ENCODE results near the gene NTPCR. TPM values are rescaled to one million over a fixed set of nuclear protein-coding genes. Genes with fewer than 3 reads are reported as not detected.

Gene NTPCR
- total RNA-seq, 1 donor from 2014 or later = 12.6 TPM

DNA sequence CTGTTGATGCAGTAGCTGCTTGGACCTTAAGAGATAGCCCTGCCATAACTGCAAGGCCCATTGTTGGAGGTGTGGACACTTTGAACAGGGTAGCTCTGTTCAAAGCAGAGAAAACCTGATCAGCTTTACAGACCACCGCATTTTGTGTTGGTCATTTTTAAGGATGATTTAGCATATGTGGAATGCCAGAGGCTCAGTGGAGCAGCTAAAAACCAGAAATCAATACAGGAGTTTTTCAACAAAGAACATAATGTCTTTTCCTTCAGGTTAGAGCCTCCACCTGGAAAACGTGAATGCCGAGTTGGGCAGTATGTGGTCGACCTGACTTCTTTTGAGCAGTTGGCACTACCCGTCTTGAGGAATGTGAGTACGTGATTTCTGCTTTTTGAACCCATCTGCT is 5.7 kb downstream of the NTPCR start:
- no peak for FAIRE-seq

DNA sequence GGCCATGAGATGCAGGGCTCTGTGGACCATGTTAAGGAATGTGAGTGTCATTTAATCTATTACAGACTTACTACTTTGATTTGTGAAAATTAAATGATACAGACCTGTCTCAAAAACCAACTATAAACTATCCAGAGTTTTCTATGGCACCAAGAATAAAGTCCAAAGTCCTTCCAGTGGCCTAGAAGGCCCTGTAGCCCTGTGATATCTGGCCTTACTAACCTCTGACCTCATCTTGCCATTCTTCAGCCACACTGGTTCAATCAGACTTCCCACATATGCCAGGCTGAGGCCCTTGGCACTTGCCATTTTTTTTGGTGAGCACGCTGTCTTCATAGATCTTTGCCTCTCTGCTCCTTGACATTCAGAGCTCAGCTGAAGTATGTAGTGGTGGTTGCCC is 7.7 kb downstream of the NTPCR start:
- DNase-seq (ENCODE audit: low spot score in 2 of 2) (no peak), FAIRE-seq (no peak)

More for the DNA sequence above, 5.7 kb downstream of the NTPCR start:
- DNase-seq (ENCODE audit: low spot score in 2 of 2) = no peak

GRCh38 chr1:232962761-232963745 is 12.6 kb downstream of the NTPCR start:
- no peak for FAIRE-seq
- no peak for DNase-seq (ENCODE audit: low spot score in 2 of 2)

DNA sequence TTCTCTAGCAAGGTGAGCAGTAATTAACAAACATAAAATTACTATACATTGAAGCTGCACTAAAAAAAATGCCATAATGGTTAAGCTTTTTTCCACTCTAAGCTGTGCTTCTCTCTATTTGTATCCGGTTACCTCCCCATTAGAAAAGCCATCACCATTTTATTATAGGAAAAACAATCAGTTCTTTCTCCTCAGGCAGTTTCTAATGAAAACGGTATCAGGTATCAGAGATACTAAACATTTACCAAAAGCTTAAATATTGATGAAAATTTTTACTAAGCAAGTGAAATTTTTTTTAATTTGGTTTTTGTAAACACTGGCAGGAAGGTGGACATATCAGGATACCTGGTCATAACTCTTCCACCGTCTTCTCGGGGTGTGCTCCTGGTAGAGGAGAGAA is 14.2 kb downstream of the NTPCR start:
- no peak for DNase-seq (ENCODE audit: low spot score in 2 of 2)

DNA sequence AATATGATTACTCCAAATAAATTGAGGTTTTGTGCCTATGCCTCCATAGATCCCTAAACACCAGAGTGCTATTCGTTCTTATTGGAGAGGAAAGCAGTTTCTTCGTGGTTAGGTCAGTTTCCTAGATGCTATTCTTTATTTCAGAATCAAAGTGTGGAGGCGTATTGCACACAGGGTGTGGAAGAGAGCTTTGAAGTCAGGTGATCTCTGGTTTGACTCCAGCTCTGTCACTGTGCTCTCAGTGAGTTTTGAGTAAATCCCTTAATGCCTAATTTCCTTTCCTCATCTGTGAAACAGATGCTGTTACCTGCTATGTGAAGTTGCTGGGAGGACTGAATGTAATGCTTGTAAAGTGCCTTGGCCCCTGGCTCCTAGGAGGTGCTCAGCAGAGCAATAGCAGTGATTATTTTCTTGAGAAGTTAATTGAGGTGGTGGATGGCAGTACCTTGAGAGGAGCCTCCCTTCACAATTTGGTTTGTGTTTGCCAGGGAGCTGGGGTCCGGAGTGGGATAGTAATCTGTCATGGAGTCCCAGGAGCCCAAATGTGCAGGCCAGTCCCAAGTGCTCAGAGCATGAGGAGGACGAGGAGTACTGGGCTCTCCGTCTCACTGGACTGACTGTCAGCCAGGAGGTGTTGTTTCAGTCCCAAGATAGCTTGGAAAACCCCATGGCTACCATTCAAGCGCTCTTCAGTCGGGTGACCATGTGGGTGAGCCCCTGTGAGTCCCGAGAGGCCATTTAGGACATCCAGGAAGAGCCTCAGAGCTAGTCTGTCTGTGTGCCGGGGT is 14.9 kb downstream of the NTPCR start:
- FAIRE-seq (no peak), DNase-seq (ENCODE audit: low spot score in 2 of 2) (no peak)

More for the DNA sequence above, 14.2 kb downstream of the NTPCR start:
- FAIRE-seq = no peak

DNA sequence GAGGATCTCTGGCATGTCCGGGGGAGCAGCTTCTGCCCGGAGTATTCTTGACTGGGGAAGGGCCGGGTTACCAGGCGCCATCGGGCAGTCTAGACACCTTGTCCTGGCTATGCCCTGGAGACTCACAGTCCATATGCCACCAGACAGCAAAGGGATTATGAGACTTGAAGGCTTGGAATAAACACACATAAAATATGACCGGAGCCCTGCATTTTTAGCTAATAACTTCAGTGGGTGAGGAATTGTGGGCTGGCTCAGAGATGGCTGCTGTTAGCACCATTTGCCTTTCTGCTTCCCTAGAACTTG is 15.5 kb downstream of the NTPCR start:
- FAIRE-seq = no peak
- DNase-seq (ENCODE audit: low spot score in 2 of 2) = no peak

DNA sequence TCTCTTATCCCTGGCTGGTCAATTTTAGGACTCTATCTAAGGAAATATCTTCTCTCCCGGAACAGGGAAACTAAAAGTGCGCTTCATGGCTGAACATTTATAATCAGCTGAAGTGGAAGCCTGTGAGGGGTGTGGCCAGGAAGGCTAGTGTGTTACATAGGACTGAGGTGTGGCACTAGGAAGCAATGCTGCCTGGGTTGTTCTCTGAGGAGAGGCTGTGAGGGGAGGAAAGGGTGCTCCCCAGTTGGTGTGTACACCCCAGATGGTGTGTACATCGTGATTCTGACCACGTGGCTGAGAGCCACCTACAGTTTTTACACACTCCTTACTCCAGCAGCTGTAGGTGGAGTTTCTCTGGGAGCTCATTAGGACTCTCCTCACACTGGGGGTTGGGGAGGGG is 16.3 kb downstream of the NTPCR start:
- DNase-seq (ENCODE audit: low spot score in 2 of 2) (no peak), FAIRE-seq (no peak)

DNA sequence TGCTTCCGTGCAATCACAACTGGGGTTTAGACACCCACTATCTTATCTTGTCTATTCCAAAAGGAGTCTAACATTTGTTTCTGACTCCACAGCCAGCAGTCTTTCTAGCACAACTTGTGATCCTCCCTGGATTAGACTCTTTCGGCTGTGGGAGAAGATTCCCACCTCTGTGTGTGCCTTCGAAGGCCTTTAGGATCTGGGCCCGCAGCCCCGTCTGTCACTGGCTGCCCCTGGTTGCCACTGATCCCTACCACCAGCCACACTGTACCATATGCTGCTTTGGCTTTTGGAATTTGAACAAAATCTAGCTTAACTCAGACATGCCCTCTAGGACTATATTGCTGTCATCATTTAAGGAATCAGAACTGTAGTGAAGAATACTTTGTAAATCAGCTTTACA is 18.0 kb downstream of the NTPCR start:
- DNase-seq (ENCODE audit: low spot score in 2 of 2) = no peak
- no peak for FAIRE-seq

- DNase-seq (ENCODE audit: low spot score in 2 of 2) = no peak
Measured at GRCh38 chr1:232968965-232969364, 18.6 kb downstream of the NTPCR start.

GRCh38 chr1:232969799-232970198 is 19.4 kb downstream of the NTPCR start:
- DNase-seq (ENCODE audit: low spot score in 2 of 2) (no peak), FAIRE-seq (no peak)

More at GRCh38 chr1:232968965-232969364, 18.6 kb downstream of the NTPCR start:
- FAIRE-seq = no peak

- DNase-seq (ENCODE audit: low spot score in 2 of 2) (no peak), FAIRE-seq (no peak)
Measured at GRCh38 chr1:232970508-232970907, 20.1 kb downstream of the NTPCR start.

DNA sequence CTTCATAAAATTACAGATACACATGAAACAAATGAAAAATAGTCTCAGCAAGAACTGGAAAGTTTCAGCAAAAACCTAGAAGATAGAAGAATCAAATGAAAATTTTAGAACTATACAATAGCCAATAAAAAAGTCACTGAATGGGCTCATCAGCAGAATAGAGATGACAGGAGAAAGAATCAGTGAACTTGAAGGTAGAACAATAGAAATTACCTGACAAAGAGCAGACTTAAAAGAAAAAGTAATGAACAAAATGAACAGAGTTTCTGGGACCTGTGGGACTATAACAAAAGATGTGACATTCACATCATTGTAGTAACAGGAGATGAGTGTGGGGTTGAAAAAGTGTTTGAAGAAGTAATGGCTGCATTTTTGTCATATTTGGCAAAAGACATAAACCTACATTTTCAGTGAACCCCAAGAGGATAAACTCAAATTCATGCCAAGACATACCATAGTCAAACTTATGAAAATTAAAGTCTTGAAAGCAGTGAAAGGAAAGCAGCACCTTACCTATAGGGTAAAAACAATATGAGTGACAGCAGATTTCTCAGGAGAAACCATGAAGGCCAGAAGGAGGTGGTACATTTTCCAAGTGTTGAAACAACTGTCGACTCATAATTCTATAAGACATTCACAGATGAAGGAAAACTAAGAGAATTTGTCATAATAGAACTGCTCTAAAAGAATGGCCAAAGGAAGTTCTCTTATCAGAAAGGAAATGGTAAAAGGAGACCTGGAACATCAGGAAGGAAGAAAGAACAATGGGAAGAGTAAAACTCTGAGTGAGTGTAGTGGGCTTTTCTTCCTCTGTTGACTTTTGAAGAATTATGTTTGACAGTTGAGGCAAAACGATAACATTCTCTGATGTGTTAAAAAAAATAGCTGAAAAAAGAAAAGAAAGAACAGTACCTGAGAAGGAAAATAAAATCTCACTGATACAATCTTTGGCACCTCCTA is 23.5 kb downstream of the NTPCR start:
- FAIRE-seq (no peak), DNase-seq (ENCODE audit: low spot score in 2 of 2) (no peak)

GRCh38 chr1:232974971-232975370 is 24.6 kb downstream of the NTPCR start:
- DNase-seq (ENCODE audit: low spot score in 2 of 2) (no peak), FAIRE-seq (no peak)

DNA sequence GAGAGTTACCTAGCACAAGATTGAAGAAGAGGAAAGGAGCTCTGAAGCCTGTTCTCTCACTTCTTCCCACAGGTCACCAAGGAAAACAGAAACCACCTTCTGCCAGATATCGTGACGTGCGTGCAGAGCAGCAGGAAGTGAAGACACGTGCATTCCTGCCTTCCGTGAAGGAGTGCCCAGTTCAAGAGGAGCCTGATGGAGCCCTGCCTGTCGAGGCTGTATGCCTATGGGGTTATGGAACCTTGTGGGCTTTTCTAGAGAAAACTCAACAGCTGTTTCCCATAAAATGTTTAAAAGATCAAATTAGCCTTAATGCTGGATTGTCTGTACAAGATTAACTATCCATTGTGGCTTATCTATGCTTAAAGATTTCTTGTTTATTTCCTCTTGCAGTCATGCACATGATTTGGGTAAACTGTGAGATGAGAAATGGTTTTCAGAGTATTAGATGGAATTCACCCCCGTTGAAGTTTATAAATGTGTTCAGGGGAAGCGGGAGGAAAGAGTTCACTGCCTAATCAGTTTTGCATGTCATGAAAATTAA is 27.8 kb downstream of the NTPCR start:
- DNase-seq (ENCODE audit: low spot score in 2 of 2) (no peak), FAIRE-seq (no peak)

- DNase-seq (ENCODE audit: low spot score in 2 of 2) = no peak
- FAIRE-seq = no peak
Measured at GRCh38 chr1:232978815-232979214, 28.4 kb downstream of the NTPCR start.

GRCh38 chr1:232979558-232979957 is 29.1 kb downstream of the NTPCR start:
- FAIRE-seq (no peak), DNase-seq (ENCODE audit: low spot score in 2 of 2) (no peak)

DNA sequence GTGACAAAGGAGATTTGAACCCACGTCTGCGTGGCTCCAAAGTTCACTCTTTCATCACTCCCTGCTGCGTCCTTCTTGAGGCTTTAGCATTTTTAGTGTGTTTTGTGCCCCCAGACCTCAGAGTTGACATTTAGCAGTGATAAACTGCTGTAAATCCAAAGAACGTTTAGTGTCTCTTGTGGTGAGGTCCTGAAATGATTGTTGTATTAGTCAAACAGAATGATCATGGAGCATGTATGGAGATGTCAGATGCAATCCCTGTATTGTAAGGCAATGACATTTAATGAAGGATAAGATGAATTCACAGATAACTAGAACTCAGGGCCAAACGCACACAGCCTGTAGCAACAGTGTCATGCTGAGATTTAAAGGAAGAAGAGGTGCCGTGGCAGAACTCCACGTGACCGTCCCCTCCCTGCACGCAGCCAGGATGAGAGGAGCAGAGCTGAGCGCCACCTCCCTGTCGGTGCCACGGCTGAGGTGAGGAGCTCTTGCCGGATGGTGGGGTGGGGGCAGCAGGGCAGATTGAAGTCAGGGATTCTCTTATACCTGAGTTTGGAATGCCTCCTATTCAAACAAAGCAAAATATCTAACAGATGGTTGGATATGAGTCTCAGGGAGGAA is 30.1 kb downstream of the NTPCR start:
- FAIRE-seq (no peak), DNase-seq (ENCODE audit: low spot score in 2 of 2) (no peak)

- no peak for DNase-seq (ENCODE audit: low spot score in 2 of 2)
- FAIRE-seq = no peak
Measured at GRCh38 chr1:232980986-232981560, 30.7 kb downstream of the NTPCR start.

GRCh38 chr1:232982238-232982944 is 32.0 kb downstream of the NTPCR start:
- DNase-seq (ENCODE audit: low spot score in 2 of 2) (no peak), FAIRE-seq (no peak)

Data from frontal cortex (tissue), 4 donors.